GM19468 (cell line): ENCODE results near the gene HVCN1.
"Not testable (repeated sequence)": the region's sequence is repeated elsewhere in the genome, so short reads cannot be mapped to it uniquely, and the experiment has no call there.

Experiments
- ATAC-seq: cut with Tn5 transposase; IDR thresholded peaks from one replicate; pipeline ENCODE4 v1.9.1; 2021; ENCODE audit warnings: mild to moderate bottlenecking, moderate library complexity, moderate number of reproducible peaks; ENCODE audit not compliant: unreplicated experiment; ENCODE audit errors: extremely low read depth

The HVCN1 gene

DNA sequence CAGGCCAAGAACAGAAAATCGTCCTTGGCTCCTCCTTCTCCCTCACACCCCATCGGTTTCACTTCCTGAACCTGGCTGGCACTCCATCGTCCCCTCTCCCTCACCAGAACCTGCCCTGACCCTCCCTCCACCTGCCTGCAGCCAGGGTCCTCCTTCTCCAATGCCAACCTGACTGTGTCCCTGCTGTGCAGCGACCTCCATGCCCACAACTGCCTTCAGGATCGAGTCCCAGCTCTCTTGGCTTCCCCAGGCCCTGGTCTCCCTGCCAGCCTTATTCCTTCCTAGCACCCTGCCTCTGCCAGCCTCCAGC lies 19.8 kb downstream of the HVCN1 start:
- ATAC-seq, result no peak

DNA sequence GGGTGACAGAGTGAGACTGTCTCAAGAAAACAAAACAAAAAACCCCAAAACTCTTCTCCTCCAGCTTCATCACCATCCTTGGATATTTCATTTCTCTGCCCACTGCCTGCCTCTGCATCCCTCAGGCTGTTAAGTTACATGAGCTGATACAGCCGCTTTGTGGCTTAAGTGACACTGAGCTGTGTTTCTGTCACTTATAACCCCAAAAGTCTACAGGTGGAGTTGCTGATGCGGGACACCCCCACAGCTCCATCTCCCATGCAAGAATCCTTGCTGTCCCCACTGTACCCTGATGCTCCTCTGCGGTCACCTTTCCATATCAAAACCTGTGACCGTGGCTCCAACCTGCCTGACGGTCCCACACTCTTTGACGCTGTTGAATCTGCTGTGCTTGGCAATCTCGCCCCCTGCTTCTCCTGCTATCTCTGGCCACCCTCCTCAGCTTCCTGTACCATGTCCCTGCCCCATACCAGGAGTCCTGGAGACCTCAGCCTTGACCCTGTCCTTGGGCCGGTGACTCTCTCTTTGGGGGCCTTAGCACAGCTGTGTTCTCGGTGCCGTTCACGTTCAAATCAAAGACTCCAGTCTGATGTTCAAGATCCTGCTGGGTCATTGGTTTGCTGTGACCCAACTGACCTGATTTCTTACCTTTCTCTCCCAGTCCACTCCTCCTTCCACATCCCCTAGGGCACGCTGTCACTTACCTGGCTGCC lies 20.3 kb downstream of the HVCN1 start:
- no peak for ATAC-seq

DNA sequence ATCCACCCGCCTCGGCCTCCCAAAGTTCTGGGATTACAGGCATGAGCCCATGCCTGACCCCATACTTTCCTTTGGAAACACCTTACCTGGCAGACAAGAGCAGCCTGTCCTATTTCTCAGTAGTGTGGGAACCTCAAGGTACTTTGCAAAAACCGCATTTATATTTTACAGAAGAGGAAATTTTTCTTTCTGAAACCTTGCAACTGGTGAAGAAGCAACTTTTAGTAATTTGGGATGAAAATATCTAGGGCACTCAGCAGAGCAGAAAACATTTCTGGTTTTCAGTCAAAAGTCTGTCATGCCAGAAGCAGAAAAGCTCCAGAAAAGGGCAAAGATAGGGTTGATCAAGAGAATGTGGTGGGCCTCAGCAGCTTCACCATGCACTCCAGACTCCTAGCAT lies 21.2 kb downstream of the HVCN1 start:
- ATAC-seq, result no peak

DNA sequence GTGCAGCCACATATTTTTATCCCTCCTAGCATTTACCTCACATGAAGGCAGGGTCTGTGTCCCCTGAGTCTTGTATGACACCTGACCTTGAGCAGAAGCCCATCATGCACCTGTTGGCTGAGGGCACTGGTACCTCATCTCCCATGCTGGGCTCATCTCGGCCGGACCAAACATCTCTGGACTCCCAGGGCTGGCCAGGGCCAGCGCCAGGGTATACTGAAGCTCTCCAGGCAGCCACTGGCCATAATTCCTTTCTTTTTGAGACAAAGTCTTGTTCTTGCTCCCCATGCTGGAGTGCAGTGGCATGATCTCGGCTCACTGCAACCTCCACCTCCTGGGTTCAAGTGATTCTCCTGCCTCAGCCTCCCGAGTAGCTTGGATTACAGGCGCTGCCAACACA lies 22.0 kb downstream of the HVCN1 start:
- ATAC-seq, result no peak

DNA sequence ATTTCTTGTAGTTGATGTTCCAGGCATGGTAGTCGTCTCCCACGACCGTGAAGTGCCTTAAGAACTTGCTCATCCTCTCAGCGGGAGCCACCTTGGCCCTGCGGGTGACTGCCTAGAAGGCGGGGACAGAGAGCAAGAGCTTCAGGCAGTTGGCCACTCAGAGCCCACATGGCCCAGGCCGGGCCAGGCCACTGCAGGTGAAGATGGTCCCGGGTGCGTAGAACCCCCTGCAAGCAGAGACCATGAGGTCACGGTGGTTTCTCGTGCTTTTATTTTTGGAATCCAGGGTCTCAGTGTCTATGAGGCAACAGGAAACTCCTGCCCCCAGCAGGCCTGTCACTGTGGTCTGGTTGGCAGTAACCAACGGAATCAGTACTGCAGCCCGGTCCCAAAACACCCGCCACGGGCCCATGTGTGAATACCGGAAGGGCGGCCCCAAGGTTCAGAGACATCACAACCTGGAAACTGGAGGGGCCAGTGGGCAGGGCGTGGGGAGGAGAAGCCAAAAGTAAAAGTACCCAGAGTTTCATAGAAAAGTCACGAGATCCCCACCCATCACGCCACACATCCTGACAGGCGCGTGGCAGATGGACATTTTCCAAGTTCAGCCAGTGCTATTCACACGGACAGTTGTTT lies 27.5 kb downstream of the HVCN1 start:
- peak; percentile 82 for ATAC-seq

DNA sequence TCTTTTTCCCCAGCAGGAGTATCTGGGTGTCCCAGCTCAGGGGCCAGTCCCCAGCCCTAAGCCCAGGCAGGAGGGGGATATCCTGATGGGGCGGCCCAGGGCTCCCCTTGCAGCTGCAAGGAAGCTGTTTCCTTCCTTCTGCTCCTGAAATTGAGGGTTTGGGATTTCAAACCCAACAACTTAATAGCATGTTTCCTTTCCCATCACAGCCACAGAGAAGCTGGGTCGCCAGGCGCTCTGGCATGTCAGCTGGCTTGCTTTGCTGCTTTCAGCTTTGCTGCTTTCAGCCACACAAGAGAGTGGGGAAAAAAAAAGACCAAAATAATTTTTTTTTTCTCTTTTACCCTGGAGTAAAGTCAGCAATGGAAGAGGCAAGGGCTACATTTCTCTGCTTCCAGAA lies 30.0 kb downstream of the HVCN1 start:
- no peak for ATAC-seq

DNA sequence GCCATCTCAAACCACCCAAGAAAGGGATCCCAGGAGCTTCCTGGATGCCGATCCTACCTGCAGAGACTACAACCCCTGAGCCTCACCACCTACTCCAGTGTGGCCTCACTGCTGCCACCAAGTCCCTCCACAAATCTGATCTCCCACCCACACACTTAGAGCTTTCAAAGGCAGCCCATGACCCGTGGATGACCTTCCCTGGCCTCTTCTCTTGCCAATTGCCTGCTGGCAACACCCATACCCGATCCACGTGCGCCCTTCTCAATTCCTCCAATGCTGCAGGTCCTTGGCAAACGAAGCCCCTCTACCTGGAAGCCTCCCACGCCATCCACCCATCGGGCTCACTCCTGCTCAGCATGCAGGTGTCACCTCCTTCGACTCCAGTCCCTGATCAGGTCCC lies 30.7 kb downstream of the HVCN1 start:
- ATAC-seq, result no peak

DNA sequence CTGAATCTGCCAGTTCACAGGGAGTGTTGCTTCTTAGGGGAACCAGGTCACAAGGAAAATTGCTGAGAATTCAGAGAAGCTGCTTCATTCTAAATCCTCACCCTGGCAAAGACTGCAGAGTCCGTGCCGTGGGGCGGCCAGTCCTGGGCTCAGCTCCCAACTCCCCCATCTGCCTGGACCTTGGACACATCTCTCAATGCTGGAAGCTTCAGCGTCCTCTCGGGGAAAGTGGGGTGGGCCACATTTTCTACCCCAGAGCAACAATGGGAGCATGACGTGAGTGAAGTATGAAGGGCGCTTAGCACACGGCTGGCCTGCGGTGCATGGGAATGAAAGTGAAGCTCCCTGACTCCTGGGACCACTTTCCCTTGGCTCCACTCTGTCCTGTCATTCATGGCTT lies 31.2 kb downstream of the HVCN1 start:
- no peak for ATAC-seq

GRCh38 chr12:110656071-110656655 lies 32.8 kb downstream of the HVCN1 start:
- no peak for ATAC-seq

GRCh38 chr12:110654238-110654637 lies 34.7 kb downstream of the HVCN1 start:
- ATAC-seq, result not testable (repeated sequence)

- ATAC-seq, result no peak
Measured at GRCh38 chr12:110649341-110649847, 39.5 kb downstream of the HVCN1 start.

DNA sequence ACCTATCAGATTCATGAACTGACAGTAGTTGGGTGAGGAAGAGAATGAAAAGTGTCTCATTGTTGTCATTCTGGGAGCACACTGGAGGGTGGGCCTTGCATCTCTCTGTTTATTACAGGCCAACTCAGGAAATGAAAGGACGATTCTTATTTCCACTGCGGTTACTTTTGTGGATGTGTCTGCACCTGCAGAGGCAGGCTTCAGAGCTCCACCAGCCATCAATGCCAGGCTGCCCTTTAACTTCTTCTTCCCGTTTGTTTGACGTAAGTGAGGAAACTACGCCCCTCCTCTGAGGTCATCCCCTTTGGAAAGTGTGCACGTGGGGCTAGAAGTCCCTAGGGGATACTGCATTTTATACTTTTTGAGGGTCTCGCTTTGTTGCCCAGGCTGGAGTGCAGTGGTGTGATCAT lies 41.3 kb downstream of the HVCN1 start:
- ATAC-seq, result no peak

DNA sequence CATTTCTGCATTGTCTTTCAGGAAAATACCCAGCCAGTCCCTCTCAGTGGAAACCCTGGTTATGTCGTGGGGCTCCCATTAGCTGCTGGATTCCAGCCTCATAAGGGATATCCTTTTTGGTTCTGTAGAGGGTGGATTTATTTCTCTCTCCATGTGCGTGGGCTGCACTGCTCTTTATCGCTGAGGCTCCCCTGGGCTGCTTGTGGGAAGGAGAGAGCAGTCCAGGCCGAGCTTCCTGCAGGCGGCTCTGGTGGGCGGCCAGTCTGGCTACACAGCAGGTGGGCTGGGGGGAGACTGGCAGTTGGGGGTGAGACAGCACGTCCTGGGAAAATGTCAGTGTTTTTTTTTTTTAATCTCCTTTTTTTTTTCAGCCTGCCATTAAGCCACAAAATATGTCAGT lies 47.4 kb downstream of the HVCN1 start:
- ATAC-seq, result no peak

DNA sequence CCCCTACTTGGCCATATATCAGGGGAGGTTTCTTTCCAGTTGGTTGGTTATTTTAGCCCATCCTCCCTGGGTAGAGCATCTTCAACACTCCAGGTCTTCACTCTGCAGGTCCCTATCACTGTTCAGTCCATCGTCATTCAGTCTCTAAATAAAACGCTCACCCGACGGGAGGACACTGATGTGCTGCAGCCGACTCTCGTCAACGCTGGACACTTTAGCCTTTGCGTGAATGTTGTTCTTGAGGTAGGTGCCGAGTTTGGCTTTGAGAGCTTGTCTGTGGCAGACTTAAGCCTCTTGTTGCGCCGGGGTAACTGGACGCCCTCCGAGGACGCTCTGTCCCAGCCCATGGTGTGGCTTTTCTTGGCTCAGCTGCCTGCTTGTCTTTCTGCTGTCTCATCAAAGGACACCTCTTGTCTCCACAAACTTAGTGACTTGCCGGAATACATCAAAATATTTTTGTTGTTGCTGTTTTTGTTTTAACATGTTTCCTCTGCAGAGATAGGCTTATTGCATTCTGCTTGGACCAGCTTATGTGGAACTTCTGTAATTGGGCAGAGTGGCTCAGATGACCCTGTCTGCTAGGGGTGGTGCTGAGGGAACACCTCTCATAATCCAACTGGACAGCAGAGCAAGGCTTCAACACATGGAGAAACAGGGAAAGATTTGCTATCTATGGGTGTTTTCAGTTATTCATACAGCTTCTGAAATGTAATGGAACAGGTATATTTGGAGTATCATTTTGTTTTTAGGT lies 48.5 kb downstream of the HVCN1 start:
- no peak for ATAC-seq

GRCh38 chr12:110639336-110640141 lies 49.4 kb downstream of the HVCN1 start:
- no peak for ATAC-seq

DNA sequence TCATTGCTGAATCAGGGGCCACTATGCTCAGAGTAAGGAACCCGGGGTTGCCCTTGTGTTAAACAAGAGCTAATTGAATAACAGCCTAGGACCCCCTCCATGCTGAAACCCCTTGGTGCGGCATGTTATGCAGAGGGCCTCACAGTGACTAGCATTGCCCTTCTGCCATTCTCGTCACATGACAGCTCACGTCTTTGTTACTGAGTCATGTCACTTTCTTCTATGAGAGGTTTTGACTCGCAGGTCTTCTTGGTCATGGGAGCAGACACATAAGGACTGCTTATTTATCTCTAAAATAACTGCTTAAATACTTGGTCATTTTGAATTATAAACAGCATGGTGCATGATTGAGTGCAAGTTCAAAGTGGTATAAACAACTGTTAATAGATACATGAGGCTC lies 50.1 kb downstream of the HVCN1 start:
- ATAC-seq, result no peak

GRCh38 chr12:110637869-110638441 lies 51.0 kb downstream of the HVCN1 start:
- no peak for ATAC-seq

DNA sequence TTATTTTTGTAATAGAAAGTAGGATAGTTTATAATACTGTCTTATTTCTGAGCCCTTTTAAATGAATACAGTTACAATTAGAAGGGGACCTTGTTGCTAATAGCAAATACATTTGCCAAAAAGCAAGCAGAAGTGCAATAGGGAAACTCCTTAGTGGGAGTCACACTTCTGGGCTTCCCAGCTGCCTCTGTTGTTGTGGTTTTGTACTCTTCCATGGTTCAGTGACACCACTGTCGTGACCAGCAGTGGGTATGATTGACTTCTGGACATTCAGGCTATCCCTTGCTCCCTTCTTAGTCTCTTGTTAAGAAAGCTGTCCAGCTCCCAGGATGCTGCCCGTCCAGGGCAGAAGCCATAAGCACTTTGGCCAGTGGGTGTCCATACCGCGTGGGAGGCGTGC lies 52.4 kb downstream of the HVCN1 start:
- no peak for ATAC-seq

GRCh38 chr12:110635055-110635454 lies 53.9 kb downstream of the HVCN1 start:
- no peak for ATAC-seq
